Stomach (tissue), 9 donors: Measurements from ENCODE around the gene ETHE1. TPM values are rescaled to one million over a fixed set of nuclear protein-coding genes. Genes with fewer than 3 reads are reported as not detected.

ENCODE experiments used
- DNase-seq, 2 donors: peaks; one replicate each; pipeline versions ENCODE4 v3.0.0 to v3.0.0-alpha.2; 2013 to 2019
- H3K27ac ChIP-seq, 5 donors: fragments of 200-600 bp in 4 of 5; sonication (generic) in 4 of 5; one replicate each; pipeline ENCODE4 v1.5.1; 2013 to 2019; ENCODE audit warnings: mild to moderate bottlenecking in 1 of 5, moderate library complexity in 1 of 5
- H3K27me3 ChIP-seq, 3 donors: fragments of 200-600 bp; sonication (generic); one replicate each; pipeline ENCODE4 v1.5.1; 2017 to 2019; ENCODE audit warnings: mixed run types in 1 of 3
- H3K36me3 ChIP-seq, 4 donors: fragments of 200-600 bp; sonication (generic); 1 replicate in 3 of 4; 2 replicates in 1 of 4; pipeline ENCODE4 v1.5.1; 2016 to 2019
- H3K4me1 ChIP-seq, 4 donors: fragments of 200-600 bp; sonication (generic); one replicate each; pipeline ENCODE4 v1.5.1; 2016 to 2019
- H3K4me3 ChIP-seq, 4 donors: fragments of 200-600 bp; sonication (generic) in 3 of 4; one replicate each; pipeline ENCODE4 v1.5.1; 2016 to 2019; ENCODE audit warnings: mild to moderate bottlenecking in 1 of 4
- H3K9me3 ChIP-seq, 4 donors: fragments of 200-600 bp; sonication (generic); one replicate each; pipeline ENCODE4 v1.5.1; 2016 to 2019
- EP300 ChIP-seq: sonication (generic); formaldehyde crosslinking; IDR thresholded peaks from one replicate; pipeline ENCODE4 v1.6.1; 2017; ENCODE audit warnings: antibody characterized with exemption
- POLR2A ChIP-seq, 4 donors: fragments of 450-650 bp; IDR thresholded peaks; one replicate each; pipeline ENCODE4 v1.6.1; 2016; ENCODE audit warnings: antibody characterized with exemption in 4 of 4, control low read depth in 2 of 4, mild to moderate bottlenecking in 1 of 4, moderate library complexity in 1 of 4
- POLR2AphosphoS5 ChIP-seq, 3 donors: sonication (generic); formaldehyde crosslinking; IDR thresholded peaks; one replicate each; pipeline ENCODE4 v1.6.1; 2016; ENCODE audit warnings: antibody characterized with exemption in 3 of 3
- WGBS, 5 donors: extraction: QIAGEN DNeasy Blood & Tissue Kit in 3 of 5; methylation state at CpG; one replicate each; pipeline versions ENCODE4 v1.1.5 to v1.1.7; 2013 to 2018; 5-methylcytosine and 5-hydroxymethylcytosine counted together
- intact Hi-C: fragments of 100-400 bp; cut with DNase I; formaldehyde crosslinking; loops from one replicate; pipeline ENCODE4 v1.15.1; 2023; ENCODE audit warnings: low total_unique reads
- polyA plus RNA-seq, 3 donors: library from polyadenylated mRNA; stranded (reverse); fragments of 200-250 nt; gene quantifications; one replicate each; pipeline ENCODE4 v1.2.3, GENCODE V29; 2013
- total RNA-seq, 5 donors: library from RNA; depleted of rRNA; stranded (reverse); fragments of >200 nt; gene quantifications; one replicate each; pipeline versions ENCODE4 v1.1.0 to v1.2.3, GENCODE V29; 2014 to 2016
- TF ChIP-seq, protein P1 (sequence below), 7 experiments: fragments of 450-650 bp in 4 of 7; fragments of 200-600 bp in 3 of 7; sonication (generic) in 3 of 7; IDR thresholded peaks; one replicate each; pipeline ENCODE4 v1.5.1; 2016 to 2019; ENCODE audit warnings: antibody characterized with exemption in 7 of 7, control low read depth in 2 of 7, mild to moderate bottlenecking in 1 of 7
- donor health status: healthy with polysubstance abuse.
- donor health status: Bipolar disorder and iron deficiency.
- donor health status: healthy.

Gene ETHE1
- total and polyA plus RNA-seq, 8 donors = 42.6 to 157 (median 57.8) TPM

GRCh38 chr19:43486412-43486811, 40.6 kb downstream of the ETHE1 start:
- no peak overlapping the region for H3K27ac ChIP-seq
- 87 to 94% (median 93%) methylated on average over 5 to 7 of the region's 7 CpGs for WGBS, 5 donors
- no peaks in the 10 kb centered on the region for H3K9me3 ChIP-seq
- no peaks in the 10 kb centered on the region for H3K4me1 ChIP-seq
- no peak overlapping the region for H3K4me3 ChIP-seq
- intact Hi-C loops = no loop called here
- no peak for DNase-seq
- no peaks in the 10 kb centered on the region for H3K27me3 ChIP-seq
- no peak for TF ChIP-seq POLR2A (IDR thresholded peaks at IDR 0.05)
- TF ChIP-seq, protein P1, sequence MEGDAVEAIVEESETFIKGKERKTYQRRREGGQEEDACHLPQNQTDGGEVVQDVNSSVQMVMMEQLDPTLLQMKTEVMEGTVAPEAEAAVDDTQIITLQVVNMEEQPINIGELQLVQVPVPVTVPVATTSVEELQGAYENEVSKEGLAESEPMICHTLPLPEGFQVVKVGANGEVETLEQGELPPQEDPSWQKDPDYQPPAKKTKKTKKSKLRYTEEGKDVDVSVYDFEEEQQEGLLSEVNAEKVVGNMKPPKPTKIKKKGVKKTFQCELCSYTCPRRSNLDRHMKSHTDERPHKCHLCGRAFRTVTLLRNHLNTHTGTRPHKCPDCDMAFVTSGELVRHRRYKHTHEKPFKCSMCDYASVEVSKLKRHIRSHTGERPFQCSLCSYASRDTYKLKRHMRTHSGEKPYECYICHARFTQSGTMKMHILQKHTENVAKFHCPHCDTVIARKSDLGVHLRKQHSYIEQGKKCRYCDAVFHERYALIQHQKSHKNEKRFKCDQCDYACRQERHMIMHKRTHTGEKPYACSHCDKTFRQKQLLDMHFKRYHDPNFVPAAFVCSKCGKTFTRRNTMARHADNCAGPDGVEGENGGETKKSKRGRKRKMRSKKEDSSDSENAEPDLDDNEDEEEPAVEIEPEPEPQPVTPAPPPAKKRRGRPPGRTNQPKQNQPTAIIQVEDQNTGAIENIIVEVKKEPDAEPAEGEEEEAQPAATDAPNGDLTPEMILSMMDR (IDR thresholded peaks at IDR 0.05) = no peak
- no peak for TF ChIP-seq POLR2AphosphoS5 (IDR thresholded peaks at IDR 0.05)
- no peak for TF ChIP-seq EP300
- H3K36me3 ChIP-seq = peaks cover 0 to 24% (median 11%) of the 10 kb centered on the region in 4 donors

DNA sequence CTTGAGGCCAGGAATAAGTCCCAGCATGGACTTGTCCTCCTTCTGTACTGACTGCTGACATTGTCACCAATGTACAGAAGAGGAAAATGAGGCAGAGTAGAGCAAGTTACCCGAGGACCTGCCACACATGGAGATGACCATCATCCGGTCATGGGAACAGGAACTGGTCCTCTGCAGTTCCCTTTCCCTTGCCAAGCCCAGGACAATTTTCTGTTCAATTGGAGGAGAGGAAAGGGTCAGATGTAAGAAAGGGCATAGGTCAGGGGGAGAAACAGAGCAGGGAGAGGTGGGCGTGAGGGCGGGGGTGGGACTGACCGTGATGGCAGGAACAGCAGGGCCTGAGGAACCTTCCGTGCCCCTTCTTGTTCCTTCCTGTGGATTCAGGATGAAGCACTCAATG, 41.0 kb downstream of the ETHE1 start:
- Histone ChIP-seq H3K9me3 (no peaks in the 10 kb centered on the region), H3K27me3 (no peaks in the 10 kb centered on the region), H3K36me3 (peaks cover 0 to 22% (median 10%) of the 10 kb centered on the region in 4 donors), H3K4me3 (no peak overlapping the region), H3K27ac (no peak overlapping the region), H3K4me1 (no peaks in the 10 kb centered on the region)
- TF ChIP-seq POLR2A (IDR thresholded peaks at IDR 0.05) (no peak), POLR2AphosphoS5 (IDR thresholded peaks at IDR 0.05) (no peak), EP300 (no peak)
- TF ChIP-seq, protein P1 (IDR thresholded peaks at IDR 0.05) = no peak
- WGBS, 5 donors = 76 to 89% (median 83%) methylated on average over 6 of the region's 6 CpGs
- no peak for DNase-seq
- intact Hi-C loops = no loop called here

DNA sequence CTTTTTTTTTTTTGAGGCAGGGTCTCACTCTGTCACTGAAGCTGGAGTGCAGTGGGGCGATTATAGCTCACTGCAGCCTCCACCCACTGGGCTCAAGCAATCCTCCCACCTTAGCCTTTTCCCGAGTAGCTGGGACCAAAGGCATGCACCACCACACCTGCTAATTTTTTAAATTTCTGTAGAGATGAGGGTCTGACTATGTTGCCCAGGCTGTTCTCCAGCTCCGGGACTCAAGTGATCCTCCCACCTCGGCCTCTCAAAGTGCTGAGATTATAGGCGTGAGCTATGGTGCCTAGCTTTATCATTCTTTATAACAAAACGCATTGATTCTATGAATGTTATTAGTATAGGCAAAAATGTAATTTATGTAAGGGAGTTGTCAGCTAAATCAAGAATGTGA, 43.7 kb downstream of the ETHE1 start:
- intact Hi-C loops = no loop called here
- 90 to 96% (median 94%) methylated on average over 6 of the region's 6 CpGs for WGBS, 5 donors
- H3K27ac ChIP-seq = no peak overlapping the region
- no peaks in the 10 kb centered on the region for H3K4me1 ChIP-seq
- TF ChIP-seq POLR2AphosphoS5 (IDR thresholded peaks at IDR 0.05) (no peak), EP300 (no peak), POLR2A (IDR thresholded peaks at IDR 0.05) (no peak)
- TF ChIP-seq, protein P1 (IDR thresholded peaks at IDR 0.05) = no peak
- H3K27me3 ChIP-seq = no peaks in the 10 kb centered on the region
- H3K4me3 ChIP-seq = no peak overlapping the region
- H3K36me3 ChIP-seq = peaks cover 0 to 19% (median 13%) of the 10 kb centered on the region in 4 donors
- no peaks in the 10 kb centered on the region for H3K9me3 ChIP-seq
- no peak for DNase-seq

DNA sequence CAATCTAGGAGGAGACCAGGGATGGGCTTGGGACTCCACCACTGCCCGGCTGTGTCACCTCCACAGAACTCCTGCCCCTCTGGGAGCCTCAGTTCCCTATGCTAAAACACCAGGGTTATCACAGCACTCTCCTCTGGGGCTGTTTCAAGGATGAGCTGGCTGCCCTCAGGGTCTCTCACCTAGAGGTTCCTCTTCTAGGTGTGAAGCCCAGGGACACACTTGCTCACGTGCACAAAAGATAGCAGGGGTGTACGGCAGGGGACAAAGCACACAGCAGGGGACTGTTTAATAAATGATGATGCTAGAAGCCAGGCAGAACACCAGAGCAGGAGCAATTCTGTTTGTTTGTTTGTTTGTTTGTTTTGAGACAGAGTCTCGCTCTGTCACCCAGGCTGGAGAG, 44.8 kb downstream of the ETHE1 start:
- Histone ChIP-seq H3K36me3 (peaks cover 0 to 29% (median 17%) of the 10 kb centered on the region in 4 donors), H3K4me3 (no peak overlapping the region), H3K27ac (no peak overlapping the region), H3K27me3 (no peaks in the 10 kb centered on the region), H3K9me3 (no peaks in the 10 kb centered on the region), H3K4me1 (no peaks in the 10 kb centered on the region)
- WGBS, 5 donors = 83 to 90% (median 89%) methylated on average over 4 of the region's 4 CpGs
- TF ChIP-seq, protein P1 (IDR thresholded peaks at IDR 0.05) = no peak
- TF ChIP-seq EP300 (no peak), POLR2AphosphoS5 (IDR thresholded peaks at IDR 0.05) (no peak), POLR2A (IDR thresholded peaks at IDR 0.05) (no peak)
- DNase-seq = no peak
- intact Hi-C loops = no loop called here
